CD14-positive monocyte (primary cell): Measurements from ENCODE around the gene XYLT1. TPM values are rescaled to one million over a fixed set of nuclear protein-coding genes. Genes with fewer than 3 reads are reported as not detected.

Experiments used
- DNase-seq, 3 donors: peaks; one replicate each; pipeline ENCODE4 v3.0.0-alpha.2; 2011 to 2022
- H2AFZ ChIP-seq: 2 replicates; pipeline ENCODE4 v1.6.0; 2012; ENCODE audit warnings: mild to moderate bottlenecking, low read depth, low read length, inconsistent platforms; ENCODE audit not compliant: insufficient read depth, poor library complexity, severe bottlenecking
- H3K27ac ChIP-seq, 2 donors: 1 replicate in 1 of 2; 2 replicates in 1 of 2; pipeline ENCODE4 v1.5.1; 2012 to 2013; ENCODE audit warnings: low read length in 2 of 2, control low read depth in 1 of 2, inconsistent platforms in 1 of 2, low read depth in 1 of 2, mild to moderate bottlenecking in 1 of 2
- H3K27me3 ChIP-seq, 2 donors: one replicate each; pipeline versions ENCODE4 v1.6.0 to v1.6.1; 2011 to 2013; ENCODE audit warnings: low read length in 2 of 2; ENCODE audit not compliant: control insufficient read depth in 2 of 2, insufficient read depth in 2 of 2
- H3K36me3 ChIP-seq, 2 donors: replicated peaks in 1 of 2; 1 replicate in 1 of 2; 2 replicates in 1 of 2; pipeline versions ENCODE4 v1.5.1 to v1.6.1; 2012 to 2013; ENCODE audit warnings: low read length in 2 of 2, control low read depth in 1 of 2, inconsistent platforms in 1 of 2, mild to moderate bottlenecking in 1 of 2; ENCODE audit not compliant: insufficient read depth in 2 of 2, control insufficient read depth in 1 of 2
- H3K4me1 ChIP-seq, 2 donors: 1 replicate in 1 of 2; 2 replicates in 1 of 2; pipeline versions ENCODE4 v1.5.1 to v1.6.1; 2012 to 2013; ENCODE audit warnings: low read length in 2 of 2, control low read depth in 1 of 2, inconsistent platforms in 1 of 2, mild to moderate bottlenecking in 1 of 2, moderate library complexity in 1 of 2; ENCODE audit not compliant: insufficient read depth in 2 of 2, control insufficient read depth in 1 of 2
- H3K4me2 ChIP-seq: replicated peaks from 2 replicates; pipeline ENCODE3; 2012; ENCODE audit warnings: low read length, moderate library complexity, mild to moderate bottlenecking; ENCODE audit not compliant: poor library complexity, severe bottlenecking; ENCODE audit errors: extremely low read depth
- H3K4me3 ChIP-seq, 3 experiments: fragments of 200-600 bp in 1 of 3; sonication (generic) in 1 of 3; replicated peaks in 1 of 3; 1 replicate in 2 of 3; 2 replicates in 1 of 3; pipeline ENCODE4 v1.5.1; 2011 to 2013; ENCODE audit warnings: low read length in 3 of 3, mild to moderate bottlenecking in 3 of 3, control low read depth in 2 of 3, low read depth in 2 of 3, inconsistent platforms in 1 of 3, moderate library complexity in 1 of 3
- H3K79me2 ChIP-seq: 2 replicates; pipeline ENCODE4 v1.6.0; 2012; ENCODE audit warnings: mild to moderate bottlenecking, control low read depth, inconsistent platforms, low read length, moderate library complexity; ENCODE audit not compliant: insufficient read depth
- H3K9ac ChIP-seq: 2 replicates; pipeline ENCODE4 v1.6.0; 2017; ENCODE audit warnings: low read length, mild to moderate bottlenecking; ENCODE audit not compliant: insufficient read depth, poor library complexity, severe bottlenecking
- H3K9me3 ChIP-seq, 2 donors: replicated peaks in 1 of 2; 1 replicate in 1 of 2; 2 replicates in 1 of 2; pipeline versions ENCODE4 v1.5.1 to v1.6.1; 2012 to 2013; ENCODE audit warnings: low read length in 2 of 2, control low read depth in 1 of 2; ENCODE audit not compliant: control insufficient read depth in 1 of 2, insufficient read depth in 1 of 2
- H4K20me1 ChIP-seq: 2 replicates; pipeline ENCODE4 v1.6.0; 2012; ENCODE audit warnings: mild to moderate bottlenecking, low read length, control low read depth, moderate library complexity; ENCODE audit not compliant: insufficient read depth
- H3K27ac Mint-ChIP-seq, 7 donors: one replicate each; pipeline ENCODE4 v1.8.0; 2020; ENCODE audit warnings: mild to moderate bottlenecking in 7 of 7, mixed read lengths in 7 of 7, moderate library complexity in 6 of 7, inconsistent platforms in 2 of 7
- H3K27me3 Mint-ChIP-seq, 3 donors: one replicate each; pipeline ENCODE4 v1.8.0; 2021 to 2022; ENCODE audit warnings: low read depth in 3 of 3, mild to moderate bottlenecking in 3 of 3, mixed read lengths in 3 of 3, moderate library complexity in 3 of 3, inconsistent platforms in 1 of 3
- H3K36me3 Mint-ChIP-seq, 2 donors: one replicate each; pipeline ENCODE4 v1.8.0; 2020; ENCODE audit warnings: mixed read lengths in 2 of 2, inconsistent platforms in 1 of 2, mild to moderate bottlenecking in 1 of 2
- H3K4me1 Mint-ChIP-seq: one replicate; pipeline ENCODE4 v1.8.0; 2020; ENCODE audit warnings: mild to moderate bottlenecking, mixed read lengths
- H3K4me3 Mint-ChIP-seq, 2 donors: one replicate each; pipeline ENCODE4 v1.8.0; 2020; ENCODE audit warnings: mild to moderate bottlenecking in 2 of 2, mixed read lengths in 2 of 2, moderate library complexity in 1 of 2
- H3K9me3 Mint-ChIP-seq, 7 donors: one replicate each; pipeline ENCODE4 v1.8.0; 2020 to 2022; ENCODE audit warnings: mixed read lengths in 7 of 7, mild to moderate bottlenecking in 6 of 7, moderate library complexity in 6 of 7, inconsistent platforms in 2 of 7
- CTCF ChIP-seq: fragments of 200-600 bp; IDR thresholded peaks from one replicate; pipeline ENCODE4 v1.8.0; 2022; ENCODE audit warnings: antibody characterized with exemption, mild to moderate bottlenecking
- WGBS: methylation state at CpG from one replicate; pipeline ENCODE4 v1.1.5; 2013; ENCODE audit warnings: missing lambda C conversion rate; ENCODE audit not compliant: insufficient coverage; 5-methylcytosine and 5-hydroxymethylcytosine counted together
- intact Hi-C, 2 donors: fragments of 100-400 bp; cut with micrococcal nuclease; formaldehyde crosslinking; loops; one replicate each; pipeline versions ENCODE4 v1.15.0 to v1.15.1; 2023
- polyA plus RNA-seq, 3 donors: library from polyadenylated mRNA; depleted of rRNA in 1 of 3; unstranded in 2 of 3; stranded (reverse) in 1 of 3; fragments of 300-500 nt in 2 of 3; fragments of >200 nt in 1 of 3; fragmentation: Illumina TruSeq in 2 of 3; gene quantifications; 1 replicate in 2 of 3; 2 replicates in 1 of 3; pipeline ENCODE4 v1.2.3, GENCODE V29; 2012 to 2021

The XYLT1 gene
- polyA plus RNA-seq, 3 donors: 0.51 to 9.4 (median 1.6) TPM

- no peak overlapping the region for H3K9ac ChIP-seq
- Mint-ChIP-seq H3K27me3 (no peaks in the 10 kb centered on the region), H3K4me1 (peaks cover 76% of the 10 kb centered on the region), H3K36me3 (peaks cover 8 to 9% of the 10 kb centered on the region in 2 donors), H3K4me3 (no peak overlapping the region), H3K27ac (peak overlapping the region in 5 of 7 donors; percentile 31 to 100 (median 94)), H3K9me3 (no peaks in the 10 kb centered on the region)
- DNase-seq: no peak
- no CpG with 5 or more reads among the region's 1 CpG for WGBS
- H3K4me1 ChIP-seq: peaks cover 78 to 85% of the 10 kb centered on the region in 2 donors
- no peak for TF ChIP-seq CTCF
- no peaks in the 10 kb centered on the region for H3K27me3 ChIP-seq
- peak overlapping the region in 1 of 2 donors; percentile 96 for H3K27ac ChIP-seq
- H3K4me3 ChIP-seq: no peak overlapping the region
- no peaks in the 10 kb centered on the region for H3K9me3 ChIP-seq
- H3K79me2 ChIP-seq: peaks cover 49% of the 10 kb centered on the region
- H4K20me1 ChIP-seq: no peaks in the 10 kb centered on the region
- intact Hi-C loops: loop anchor here in 1 of 2 donors (5.0 kb wide), 2 partner anchors 36 to 66 kb away; no protein-coding TSS in a partner anchor
- H3K4me2 ChIP-seq: no peak overlapping the region
- no peak overlapping the region for H2AFZ ChIP-seq
- H3K36me3 ChIP-seq: no peaks in the 10 kb centered on the region
Observed at GRCh38 chr16:17381784-17382183, 89.0 kb downstream of the XYLT1 start.

- WGBS: no CpG with 5 or more reads among the region's 3 CpGs
- H2AFZ ChIP-seq: no peak overlapping the region
- H3K4me2 ChIP-seq: peak overlapping the region; percentile 35
Observed at GRCh38 chr16:17380613-17381012, 90.1 kb downstream of the XYLT1 start.

More at GRCh38 chr16:17380613-17381012, 90.1 kb downstream of the XYLT1 start:
- H4K20me1 ChIP-seq: no peaks in the 10 kb centered on the region
- no peaks in the 10 kb centered on the region for H3K9me3 ChIP-seq
- H3K9me3 Mint-ChIP-seq: no peaks in the 10 kb centered on the region
- no peak for TF ChIP-seq CTCF
- H3K36me3 Mint-ChIP-seq: peaks cover 5 to 14% of the 10 kb centered on the region in 2 donors
- peak overlapping the region; percentile 74 to 75 for H3K4me3 Mint-ChIP-seq
- peaks cover 0 to 2% (median 0%) of the 10 kb centered on the region in 3 donors for H3K27me3 Mint-ChIP-seq
- no peaks in the 10 kb centered on the region for H3K36me3 ChIP-seq
- intact Hi-C loops: loop anchor here in 1 of 2 donors (5.0 kb wide), 2 partner anchors 37 to 67 kb away; no protein-coding TSS in a partner anchor
- H3K27ac ChIP-seq: peak overlapping the region; percentile 41 to 96
- peaks cover 47% of the 10 kb centered on the region for H3K79me2 ChIP-seq
- H3K9ac ChIP-seq: peak overlapping the region; percentile 64
- peaks cover 87% of the 10 kb centered on the region for H3K4me1 Mint-ChIP-seq
- peak; percentile 92 to 98 (median 97) for DNase-seq
- H3K4me3 ChIP-seq: peak overlapping the region in 1 of 3 experiments; percentile 9
- peaks cover 90 to 97% of the 10 kb centered on the region in 2 donors for H3K4me1 ChIP-seq
- no peaks in the 10 kb centered on the region for H3K27me3 ChIP-seq
- H3K27ac Mint-ChIP-seq: peak overlapping the region; percentile 94 to 100 (median 98)
